Measurements from ENCODE around the gene CDC20. TPM values are rescaled to one million over a fixed set of nuclear protein-coding genes. Genes with fewer than 3 reads are reported as not detected.

The CDC20 gene
- polyA plus RNA-seq, 3 donors: 0.08 to 0.10 TPM; not detected in 1

- H3K4me3 ChIP-seq (replicated peaks in 1 of 3; ENCODE audit: low read depth in 2 of 3, low read length in 3 of 3): peak overlapping the region in 1 of 3 experiments; percentile 63
- peaks cover 16% of the 10 kb centered on the region for H3K4me1 Mint-ChIP-seq
- peak overlapping the region; percentile 77 to 88 for H3K4me3 Mint-ChIP-seq
Measured at GRCh38 chr1:43349594-43350306, 9.0 kb upstream of the CDC20 start.

GRCh38 chr1:43350976-43351375 lies 7.8 kb upstream of the CDC20 start:
- no peaks in the 10 kb centered on the region for H3K79me2 ChIP-seq (ENCODE audit: insufficient read depth, low read length)

More at GRCh38 chr1:43349594-43350306, 9.0 kb upstream of the CDC20 start:
- H2AFZ ChIP-seq (ENCODE audit: insufficient read depth, low read depth, low read length, poor library complexity, severe bottlenecking): peak overlapping the region; percentile 61
- H3K9ac ChIP-seq (ENCODE audit: insufficient read depth, low read length, poor library complexity, severe bottlenecking): no peak overlapping the region
- H3K4me1 ChIP-seq (ENCODE audit: control insufficient read depth in 1 of 2, insufficient read depth in 2 of 2, low read length in 2 of 2): no peaks in the 10 kb centered on the region
- WGBS (ENCODE audit: insufficient coverage): 90% methylated on average over 9 of the region's 11 CpGs
- H3K27me3 Mint-ChIP-seq (ENCODE audit: low read depth in 3 of 3): peaks cover 2 to 5% (median 2%) of the 10 kb centered on the region in 3 donors
- H3K36me3 ChIP-seq (replicated peaks in 1 of 2; ENCODE audit: control insufficient read depth in 1 of 2, insufficient read depth in 2 of 2, low read length in 2 of 2): no peaks in the 10 kb centered on the region
- no peaks in the 10 kb centered on the region for H3K79me2 ChIP-seq (ENCODE audit: insufficient read depth, low read length)
- H3K9me3 Mint-ChIP-seq: no peaks in the 10 kb centered on the region
- TF ChIP-seq CTCF (IDR thresholded peaks at IDR 0.05): no peak
- no peaks in the 10 kb centered on the region for H4K20me1 ChIP-seq (ENCODE audit: insufficient read depth, low read length)
- DNase-seq: no peak
- peak overlapping the region; percentile 63 for H3K4me2 ChIP-seq (replicated peaks; ENCODE audit: extremely low read depth, low read length, poor library complexity, severe bottlenecking)
- H3K27ac ChIP-seq (ENCODE audit: low read depth in 1 of 2, low read length in 2 of 2): no peak overlapping the region
- no peaks in the 10 kb centered on the region for H3K9me3 ChIP-seq (replicated peaks in 1 of 2; ENCODE audit: control insufficient read depth in 1 of 2, insufficient read depth in 1 of 2, low read length in 2 of 2)
- H3K27me3 ChIP-seq (ENCODE audit: control insufficient read depth in 2 of 2, insufficient read depth in 2 of 2, low read length in 2 of 2): no peaks in the 10 kb centered on the region
- H3K36me3 Mint-ChIP-seq: peaks cover 4% of the 10 kb centered on the region in 2 donors
- H3K27ac Mint-ChIP-seq: peak overlapping the region in 3 of 7 donors; percentile 7 to 72 (median 60)
- intact Hi-C loops (cut with micrococcal nuclease): loop anchor here in 1 of 2 donors (5.0 kb wide), 1 partner anchor 38 kb away; the partner anchor contains the start of genes MED8 and SZT2

More at GRCh38 chr1:43350976-43351375, 7.8 kb upstream of the CDC20 start:
- Mint-ChIP-seq H3K9me3 (no peaks in the 10 kb centered on the region), H3K27me3 (ENCODE audit: low read depth in 3 of 3) (peaks cover 2 to 5% (median 2%) of the 10 kb centered on the region in 3 donors), H3K36me3 (peaks cover 4% of the 10 kb centered on the region in 2 donors), H3K27ac (peak overlapping the region in 1 of 7 donors; percentile 7), H3K4me3 (no peak overlapping the region), H3K4me1 (peaks cover 16% of the 10 kb centered on the region)
- no CpG with 5 or more reads among the region's 1 CpG for WGBS (ENCODE audit: insufficient coverage)
- TF ChIP-seq CTCF (IDR thresholded peaks at IDR 0.05): no peak
- H3K4me3 ChIP-seq (replicated peaks in 1 of 3; ENCODE audit: low read depth in 2 of 3, low read length in 3 of 3): no peak overlapping the region
- no peak overlapping the region for H2AFZ ChIP-seq (ENCODE audit: insufficient read depth, low read depth, low read length, poor library complexity, severe bottlenecking)
- H3K27ac ChIP-seq (ENCODE audit: low read depth in 1 of 2, low read length in 2 of 2): no peak overlapping the region
- H3K4me1 ChIP-seq (ENCODE audit: control insufficient read depth in 1 of 2, insufficient read depth in 2 of 2, low read length in 2 of 2): no peaks in the 10 kb centered on the region
- intact Hi-C loops (cut with micrococcal nuclease): loop anchor here in 1 of 2 donors (5.0 kb wide), 1 partner anchor 36 kb away; the partner anchor contains the start of genes MED8 and SZT2
- H3K27me3 ChIP-seq (ENCODE audit: control insufficient read depth in 2 of 2, insufficient read depth in 2 of 2, low read length in 2 of 2): no peaks in the 10 kb centered on the region
- H3K36me3 ChIP-seq (replicated peaks in 1 of 2; ENCODE audit: control insufficient read depth in 1 of 2, insufficient read depth in 2 of 2, low read length in 2 of 2): no peaks in the 10 kb centered on the region
- no peaks in the 10 kb centered on the region for H3K9me3 ChIP-seq (replicated peaks in 1 of 2; ENCODE audit: control insufficient read depth in 1 of 2, insufficient read depth in 1 of 2, low read length in 2 of 2)
- no peak for DNase-seq
- H4K20me1 ChIP-seq (ENCODE audit: insufficient read depth, low read length): no peaks in the 10 kb centered on the region
- H3K9ac ChIP-seq (ENCODE audit: insufficient read depth, low read length, poor library complexity, severe bottlenecking): no peak overlapping the region
- no peak overlapping the region for H3K4me2 ChIP-seq (replicated peaks; ENCODE audit: extremely low read depth, low read length, poor library complexity, severe bottlenecking)
